Breast epithelium (tissue), 3 donors: ENCODE results near the gene UBXN7.

Experiments used
- POLR2AphosphoS5 ChIP-seq, 3 donors: sonication (generic); formaldehyde crosslinking; IDR thresholded peaks; one replicate each; pipeline ENCODE4 v1.6.1; 2017; ENCODE audit warnings: antibody characterized with exemption in 3 of 3
- TF ChIP-seq, protein P1 (sequence below), 3 donors: fragments of 450-650 bp; IDR thresholded peaks; one replicate each; pipeline ENCODE4 v1.5.1; 2016 to 2017; ENCODE audit warnings: antibody characterized with exemption in 3 of 3, mild to moderate bottlenecking in 3 of 3, moderate library complexity in 3 of 3

DNA sequence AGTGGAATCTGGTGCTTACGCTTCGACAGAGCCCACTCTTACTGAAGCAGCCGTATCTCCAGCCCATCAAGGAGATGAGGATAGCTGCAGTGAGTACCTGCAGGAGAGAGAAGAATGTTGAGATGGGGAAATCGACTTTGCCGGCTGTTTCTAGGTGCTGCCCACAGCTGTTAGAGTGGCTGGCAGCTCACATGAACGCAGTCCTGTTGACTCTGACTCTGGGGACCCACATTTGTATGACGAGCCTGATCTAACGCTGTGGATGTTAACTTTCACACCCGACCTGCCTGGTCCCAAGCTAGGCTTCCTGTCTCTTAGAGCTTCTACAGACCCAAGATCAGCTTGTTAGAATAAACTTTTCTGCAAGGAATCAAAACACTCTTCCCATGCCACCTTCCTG, 105.3 kb downstream of the UBXN7 start:
- TF ChIP-seq, protein P1, sequence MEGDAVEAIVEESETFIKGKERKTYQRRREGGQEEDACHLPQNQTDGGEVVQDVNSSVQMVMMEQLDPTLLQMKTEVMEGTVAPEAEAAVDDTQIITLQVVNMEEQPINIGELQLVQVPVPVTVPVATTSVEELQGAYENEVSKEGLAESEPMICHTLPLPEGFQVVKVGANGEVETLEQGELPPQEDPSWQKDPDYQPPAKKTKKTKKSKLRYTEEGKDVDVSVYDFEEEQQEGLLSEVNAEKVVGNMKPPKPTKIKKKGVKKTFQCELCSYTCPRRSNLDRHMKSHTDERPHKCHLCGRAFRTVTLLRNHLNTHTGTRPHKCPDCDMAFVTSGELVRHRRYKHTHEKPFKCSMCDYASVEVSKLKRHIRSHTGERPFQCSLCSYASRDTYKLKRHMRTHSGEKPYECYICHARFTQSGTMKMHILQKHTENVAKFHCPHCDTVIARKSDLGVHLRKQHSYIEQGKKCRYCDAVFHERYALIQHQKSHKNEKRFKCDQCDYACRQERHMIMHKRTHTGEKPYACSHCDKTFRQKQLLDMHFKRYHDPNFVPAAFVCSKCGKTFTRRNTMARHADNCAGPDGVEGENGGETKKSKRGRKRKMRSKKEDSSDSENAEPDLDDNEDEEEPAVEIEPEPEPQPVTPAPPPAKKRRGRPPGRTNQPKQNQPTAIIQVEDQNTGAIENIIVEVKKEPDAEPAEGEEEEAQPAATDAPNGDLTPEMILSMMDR (IDR thresholded peaks at IDR 0.05), result no peak
- TF ChIP-seq POLR2AphosphoS5 (IDR thresholded peaks at IDR 0.05), result no peak
